GM10266 (cell line): Measurements from ENCODE around the gene PLA2G6.

Experiments
- DNase-seq: peaks from one replicate; pipeline ENCODE4 v3.0.0; 2012; ENCODE audit errors: extremely low spot score
- TF ChIP-seq, protein P1 (sequence below): IDR thresholded peaks from 2 replicates; pipeline ENCODE4 v1.5.1; 2012; ENCODE audit warnings: mild to moderate bottlenecking, low read depth; ENCODE audit not compliant: control insufficient read depth, insufficient read depth; ENCODE audit errors: missing control alignments

Gene PLA2G6

GRCh38 chr22:38223289-38223960 is 41.8 kb upstream of the PLA2G6 start:
- TF ChIP-seq, protein P1, sequence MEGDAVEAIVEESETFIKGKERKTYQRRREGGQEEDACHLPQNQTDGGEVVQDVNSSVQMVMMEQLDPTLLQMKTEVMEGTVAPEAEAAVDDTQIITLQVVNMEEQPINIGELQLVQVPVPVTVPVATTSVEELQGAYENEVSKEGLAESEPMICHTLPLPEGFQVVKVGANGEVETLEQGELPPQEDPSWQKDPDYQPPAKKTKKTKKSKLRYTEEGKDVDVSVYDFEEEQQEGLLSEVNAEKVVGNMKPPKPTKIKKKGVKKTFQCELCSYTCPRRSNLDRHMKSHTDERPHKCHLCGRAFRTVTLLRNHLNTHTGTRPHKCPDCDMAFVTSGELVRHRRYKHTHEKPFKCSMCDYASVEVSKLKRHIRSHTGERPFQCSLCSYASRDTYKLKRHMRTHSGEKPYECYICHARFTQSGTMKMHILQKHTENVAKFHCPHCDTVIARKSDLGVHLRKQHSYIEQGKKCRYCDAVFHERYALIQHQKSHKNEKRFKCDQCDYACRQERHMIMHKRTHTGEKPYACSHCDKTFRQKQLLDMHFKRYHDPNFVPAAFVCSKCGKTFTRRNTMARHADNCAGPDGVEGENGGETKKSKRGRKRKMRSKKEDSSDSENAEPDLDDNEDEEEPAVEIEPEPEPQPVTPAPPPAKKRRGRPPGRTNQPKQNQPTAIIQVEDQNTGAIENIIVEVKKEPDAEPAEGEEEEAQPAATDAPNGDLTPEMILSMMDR: peak; percentile 19

GRCh38 chr22:38222797-38223119 is 41.1 kb upstream of the PLA2G6 start:
- DNase-seq: no peak

More at GRCh38 chr22:38223289-38223960, 41.8 kb upstream of the PLA2G6 start:
- DNase-seq: no peak

DNA sequence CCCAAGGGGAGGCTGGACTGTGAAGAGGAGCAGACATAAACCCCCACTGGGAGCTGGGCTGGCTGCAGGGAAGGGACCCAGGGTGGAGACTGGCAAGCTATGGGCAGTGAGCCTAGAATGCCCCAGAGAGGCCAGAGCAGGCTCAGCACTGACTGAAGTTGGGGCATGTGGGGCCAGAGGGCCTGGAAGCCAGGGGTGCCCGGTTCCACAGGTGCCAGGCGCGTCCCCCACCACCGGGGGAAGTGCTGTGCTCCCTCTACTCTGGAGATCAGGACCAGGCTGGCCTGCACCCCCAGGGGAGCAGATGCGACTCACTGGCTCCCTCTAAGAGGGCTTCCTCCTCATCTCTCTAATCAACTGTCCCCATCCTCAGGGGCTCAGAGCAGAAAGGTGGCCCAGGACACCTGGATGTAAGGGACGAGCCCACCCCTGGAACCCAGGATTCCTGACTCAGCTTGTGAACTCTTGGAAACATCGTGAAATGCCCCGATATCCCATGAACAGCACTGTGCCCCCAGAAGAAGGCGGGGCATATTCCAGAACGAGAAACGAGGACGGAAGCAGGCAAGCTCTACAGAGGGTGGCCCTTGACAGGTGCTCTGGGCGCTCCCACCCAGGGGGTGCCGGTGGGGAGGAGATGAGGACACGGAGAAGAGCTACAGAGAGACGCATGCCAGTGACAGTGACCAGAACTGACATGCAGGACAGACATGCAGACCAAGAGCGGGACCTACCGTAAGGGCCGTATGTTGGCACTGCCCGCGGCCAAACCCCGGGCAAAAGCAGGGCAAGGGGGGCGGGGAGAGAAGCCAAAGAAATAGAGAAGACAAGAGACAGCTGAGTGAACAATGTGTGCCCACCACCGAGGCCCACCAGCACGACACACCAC is 40.5 kb upstream of the PLA2G6 start:
- DNase-seq: no peak

More at GRCh38 chr22:38222797-38223119, 41.1 kb upstream of the PLA2G6 start:
- TF ChIP-seq, protein P1: no peak

GRCh38 chr22:38221407-38221806 is 39.8 kb upstream of the PLA2G6 start:
- DNase-seq: no peak
- TF ChIP-seq, protein P1: no peak

More for the DNA sequence above, 40.5 kb upstream of the PLA2G6 start:
- TF ChIP-seq, protein P1: no peak

- TF ChIP-seq, protein P1: no peak
Observed at GRCh38 chr22:38220653-38221386, 39.2 kb upstream of the PLA2G6 start.

DNA sequence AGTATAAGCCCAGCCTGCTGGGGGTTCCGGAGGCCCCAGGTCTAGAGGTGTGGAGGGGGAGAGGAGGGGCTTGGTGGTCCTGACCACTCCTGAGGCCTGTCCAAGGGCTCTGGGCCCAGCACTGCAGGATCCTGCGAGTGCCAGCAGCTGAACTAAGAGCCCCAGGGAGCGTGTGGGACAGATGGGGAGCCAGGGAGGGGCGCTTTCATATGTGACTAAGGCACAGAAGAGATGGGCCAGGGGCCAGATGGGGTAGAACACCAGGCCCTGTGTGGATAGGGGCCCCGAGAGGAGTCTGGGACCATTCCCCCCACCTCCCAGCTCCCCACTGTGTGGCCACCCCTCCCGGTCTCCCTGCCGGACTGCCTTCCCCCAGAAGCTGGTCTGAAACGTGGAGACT is 38.5 kb upstream of the PLA2G6 start:
- TF ChIP-seq, protein P1: no peak

More at GRCh38 chr22:38220653-38221386, 39.2 kb upstream of the PLA2G6 start:
- no peak for DNase-seq

More for the DNA sequence above, 38.5 kb upstream of the PLA2G6 start:
- DNase-seq: no peak
